ENCODE results near the gene GRAMD1B.
"Not testable (repeated sequence)": the region's sequence is repeated elsewhere in the genome, so short reads cannot be mapped to it uniquely, and the experiment has no call there.

GRAMD1B gene

DNA sequence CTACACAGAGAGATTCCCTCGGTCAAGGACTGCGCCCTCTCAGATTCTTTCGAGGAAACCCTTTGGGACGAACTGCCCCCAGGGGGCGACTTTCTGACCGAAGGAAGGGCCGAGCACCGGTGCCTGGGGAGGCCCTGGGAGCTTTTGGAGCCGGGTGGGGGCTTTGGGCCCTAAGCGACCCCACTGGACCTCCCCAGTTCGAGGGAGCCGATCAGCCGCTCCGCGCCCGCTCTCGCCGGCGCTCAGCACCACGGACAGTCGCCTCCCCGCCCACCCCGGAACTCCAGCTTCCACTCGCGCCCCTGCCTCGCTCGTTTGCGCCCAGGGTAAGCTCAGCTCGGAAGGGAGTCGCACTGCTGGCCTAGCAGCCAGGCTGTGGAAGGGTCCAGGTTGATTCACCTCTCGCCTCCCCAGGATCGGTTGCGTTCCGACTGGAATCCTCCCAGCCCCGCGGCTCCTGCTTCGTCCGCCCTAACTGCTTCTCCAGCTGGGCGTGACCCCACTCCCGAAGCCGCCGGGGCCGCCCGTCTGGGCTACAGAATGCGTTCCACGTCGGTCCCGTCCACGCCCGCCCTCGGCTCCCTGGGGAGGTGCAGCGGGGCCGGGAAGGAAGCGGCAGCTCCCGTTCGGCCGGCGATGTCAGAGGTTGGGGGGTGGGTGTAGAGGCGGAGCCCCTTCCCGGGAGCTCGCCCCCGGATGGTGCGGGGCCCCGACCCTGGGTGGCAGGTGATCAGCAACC is 223.9 kb downstream of the GRAMD1B start:
- DNase-seq, result no peak

DNA sequence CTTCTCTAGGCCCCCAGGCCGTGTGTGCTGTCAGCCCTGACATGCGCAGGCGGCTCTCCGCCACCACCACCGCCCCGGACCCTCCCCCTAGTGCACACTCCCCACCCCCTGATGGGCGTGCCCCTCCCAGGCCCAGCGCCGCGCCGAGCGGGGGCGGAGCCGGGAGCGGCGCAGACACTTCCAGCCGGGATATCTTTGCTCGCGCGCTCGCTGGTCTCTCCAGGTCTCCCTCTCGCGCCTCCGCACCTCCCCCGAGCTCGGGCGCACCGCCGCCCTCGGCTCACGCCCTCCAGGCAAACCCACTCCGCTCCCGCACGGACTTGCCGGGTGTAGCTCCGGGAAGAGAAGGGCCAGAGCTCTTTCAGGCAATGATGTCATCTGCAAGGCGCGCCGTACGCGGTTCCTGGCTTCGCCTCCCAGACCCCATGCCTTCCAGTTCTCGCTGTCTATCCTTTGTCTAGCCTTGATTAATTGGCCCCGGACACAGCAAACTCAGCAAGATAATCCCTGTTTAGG is 224.6 kb downstream of the GRAMD1B start, which contains the start of gene SCN3B:
SCN3B (minus strand) TSS at position 59 of the 516 bp plus-strand sequence. CDS start 823 bp downstream, outside the sequence.
- no peak for DNase-seq

DNA sequence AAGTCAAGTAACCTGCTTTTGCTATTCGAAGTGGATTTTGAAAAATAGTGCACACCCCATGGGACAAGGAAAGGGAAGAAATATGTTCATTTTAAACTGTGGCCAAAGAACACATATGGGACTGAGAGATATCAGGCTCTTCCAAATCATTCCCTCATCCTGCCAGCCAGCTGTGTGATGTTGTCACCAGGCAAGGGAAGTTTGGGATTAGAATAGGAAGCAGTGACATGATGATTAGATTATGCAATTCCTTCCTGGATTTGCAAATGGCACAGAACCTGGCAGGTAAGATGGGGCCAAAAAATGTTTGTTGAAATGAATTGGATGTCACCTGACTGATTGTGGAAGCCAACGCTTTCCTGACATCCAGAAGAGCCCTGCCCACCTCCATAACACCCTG is 229.2 kb downstream of the GRAMD1B start:
- DNase-seq, result no peak

DNA sequence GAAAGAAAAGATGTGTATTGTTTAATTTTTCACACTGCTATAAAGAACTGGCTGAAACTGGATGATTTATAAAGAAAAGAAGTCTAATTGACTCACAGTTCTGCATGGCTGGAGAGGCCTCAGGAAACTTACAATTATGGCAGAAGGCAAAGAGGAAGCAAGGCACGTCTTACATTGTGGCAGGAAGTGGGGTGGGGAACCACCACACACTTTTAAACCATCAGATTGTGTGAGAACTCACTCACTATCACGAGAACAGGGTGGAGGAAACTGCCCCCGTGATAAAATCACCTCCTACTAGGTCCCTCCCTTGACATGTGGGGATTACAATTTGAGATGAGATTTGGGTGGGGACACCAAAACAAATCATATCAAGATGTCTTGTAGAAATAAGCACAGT is 229.9 kb downstream of the GRAMD1B start:
- DNase-seq, result not testable (repeated sequence)

DNA sequence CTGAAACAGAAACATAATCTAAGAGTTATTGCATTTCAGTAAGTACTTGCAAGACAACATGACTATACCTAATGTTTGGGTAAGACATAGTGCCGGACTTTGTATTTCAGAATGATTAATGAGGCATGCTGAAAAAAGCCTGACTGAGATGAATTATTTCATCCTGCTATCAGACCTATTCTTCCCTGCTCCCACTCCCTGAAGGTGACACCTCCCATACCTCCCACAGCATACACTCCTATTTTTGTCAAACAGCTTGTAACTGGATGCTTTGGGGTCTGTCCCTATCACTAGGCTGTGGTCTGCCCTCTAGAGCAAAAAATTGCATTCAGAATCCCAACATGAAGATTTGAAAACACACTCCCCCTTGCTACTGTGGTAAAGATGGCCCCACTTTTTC is 235.2 kb downstream of the GRAMD1B start:
- DNase-seq, result no peak

DNA sequence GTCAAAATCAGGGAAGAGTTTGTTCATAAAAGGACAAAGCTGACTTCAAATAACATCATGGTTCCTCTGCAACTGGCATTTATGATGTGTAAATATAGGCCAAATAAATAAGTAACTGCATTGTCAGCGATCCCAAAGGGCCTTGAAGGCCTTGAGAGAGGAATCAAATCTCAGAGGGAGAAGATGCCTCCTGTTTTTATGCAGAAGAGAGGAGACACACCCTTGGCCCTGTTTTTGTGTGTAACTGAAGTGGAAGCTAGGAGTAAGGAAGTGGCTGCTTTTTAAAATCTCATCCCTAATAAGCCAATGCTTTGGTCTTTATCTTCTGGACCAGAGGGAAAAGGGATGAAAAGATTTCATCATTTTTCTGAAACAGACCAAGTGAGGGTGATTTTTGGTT is 240.0 kb downstream of the GRAMD1B start:
- DNase-seq, result no peak

DNA sequence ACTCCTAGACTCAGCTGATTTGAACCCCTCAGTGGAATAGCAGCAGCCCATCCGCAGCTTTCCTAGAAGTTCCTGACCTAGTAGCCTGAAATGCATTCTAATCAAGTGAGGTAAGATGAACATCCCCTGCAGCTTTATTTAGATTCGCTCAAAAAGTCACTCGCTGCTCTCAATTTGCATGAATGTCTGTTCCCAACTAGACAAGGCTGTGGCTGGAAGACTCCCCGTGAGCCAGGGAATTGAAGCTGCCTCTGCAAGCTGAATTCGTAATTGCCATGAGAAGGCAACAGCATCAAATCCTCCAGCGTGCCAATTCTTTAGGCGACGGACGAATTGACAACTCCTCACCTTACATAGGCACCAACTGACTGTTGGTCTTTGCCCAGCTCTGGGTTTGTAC is 241.5 kb downstream of the GRAMD1B start:
- DNase-seq, result no peak

DNA sequence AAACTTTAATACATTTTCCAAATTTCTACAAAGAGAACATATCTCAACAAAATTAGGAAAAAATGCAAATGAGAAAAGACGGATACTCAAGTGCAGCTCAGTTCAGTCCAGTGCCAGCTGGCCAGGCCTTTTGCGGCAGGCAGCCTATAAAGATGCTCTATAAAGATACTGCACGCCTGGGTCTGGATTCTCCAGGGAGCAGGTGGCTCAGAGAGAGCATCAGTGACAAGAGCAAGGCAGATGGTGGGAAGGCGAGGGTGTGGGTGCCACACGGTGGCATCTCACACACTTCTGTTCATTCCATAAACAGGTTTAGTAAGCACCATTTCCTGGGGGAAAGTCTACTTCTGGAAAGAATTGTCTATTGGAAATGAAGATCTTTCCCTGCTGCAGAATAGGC is 242.5 kb downstream of the GRAMD1B start:
- DNase-seq, result no peak

DNA sequence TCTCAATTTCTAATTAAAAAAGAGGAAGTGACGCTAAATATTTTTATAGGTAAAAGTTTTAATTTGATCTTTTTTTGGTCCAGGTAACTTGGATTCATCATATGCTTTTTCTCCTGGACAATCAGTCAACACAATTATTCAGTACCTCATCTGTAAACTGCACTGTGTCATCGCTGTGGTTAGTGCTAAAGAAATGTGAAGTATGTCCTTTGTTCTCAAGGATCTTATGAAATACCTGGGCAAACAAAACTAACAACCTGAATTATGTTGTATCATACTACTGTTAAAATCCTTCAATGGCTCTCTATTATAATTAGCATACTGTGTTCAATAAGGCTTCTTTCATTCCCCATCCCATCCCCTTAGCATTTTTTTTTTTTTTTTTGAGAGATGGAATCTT is 244.2 kb downstream of the GRAMD1B start:
- DNase-seq, result no peak

Measured in activated CD4-positive, alpha-beta T cell treated with anti-CD3 and anti-CD28 coated beads, Interleukin-2, amount 50 U/mL, for 4 hours (primary cell).